ENCODE measurements around the gene XIST. TPM values are rescaled to one million over a fixed set of nuclear protein-coding genes. Genes with fewer than 3 reads are reported as not detected.
"Not testable (repeated sequence)": the region's sequence is repeated elsewhere in the genome, so short reads cannot be mapped to it uniquely, and the experiment has no call there.

The XIST gene
- total and polyA plus RNA-seq, 10 donors: 0.05 to 448 (median 360) TPM

- WGBS, 5 donors: 75 to 92% (median 78%) methylated on average over 3 of the region's 3 CpGs
Measured at GRCh38 chrX:73818200-73819116, 34.1 kb downstream of the XIST start.

GRCh38 chrX:73817393-73818199 lies 34.9 kb downstream of the XIST start:
- DNase-seq: no peak
- Histone ChIP-seq H3K27ac (no peak overlapping the region), H3K9me3 (no peaks in the 10 kb centered on the region), H3K4me1 (no peaks in the 10 kb centered on the region), H3K36me3 (peaks cover 0 to 12% (median 0%) of the 10 kb centered on the region in 6 donors), H3K27me3 (replicated peaks in 1 of 7) (no peaks in the 10 kb centered on the region), H3K4me3 (no peak overlapping the region)
- no peak for TF ChIP-seq POLR2A (IDR thresholded peaks at IDR 0.05)
- TF ChIP-seq CTCF (IDR thresholded peaks at IDR 0.05 in 8 of 11, conservative IDR thresholded peaks at IDR 0.05 in 3 of 11): no peak
- no peak for TF ChIP-seq POLR2AphosphoS5 (IDR thresholded peaks at IDR 0.05)
- WGBS, 5 donors: 69 to 80% (median 75%) methylated on average over 6 of the region's 6 CpGs
- intact Hi-C loops (cut with DNase I; ENCODE audit: low total_unique reads): no loop called here

More at GRCh38 chrX:73818200-73819116, 34.1 kb downstream of the XIST start:
- H3K36me3 ChIP-seq: peaks cover 0 to 21% (median 0%) of the 10 kb centered on the region in 6 donors
- no peaks in the 10 kb centered on the region for H3K4me1 ChIP-seq
- no peaks in the 10 kb centered on the region for H3K9me3 ChIP-seq
- H3K27ac ChIP-seq: no peak overlapping the region
- intact Hi-C loops (cut with DNase I; ENCODE audit: low total_unique reads): no loop called here
- no peak for TF ChIP-seq POLR2AphosphoS5 (IDR thresholded peaks at IDR 0.05)
- no peak for TF ChIP-seq CTCF (IDR thresholded peaks at IDR 0.05 in 8 of 11, conservative IDR thresholded peaks at IDR 0.05 in 3 of 11)
- no peak for TF ChIP-seq POLR2A (IDR thresholded peaks at IDR 0.05)
- H3K4me3 ChIP-seq: no peak overlapping the region
- no peak for DNase-seq
- no peaks in the 10 kb centered on the region for H3K27me3 ChIP-seq (replicated peaks in 1 of 7)

- TF ChIP-seq POLR2AphosphoS5 (IDR thresholded peaks at IDR 0.05): no peak
- no peak for TF ChIP-seq POLR2A (IDR thresholded peaks at IDR 0.05)
- no peak for TF ChIP-seq CTCF (IDR thresholded peaks at IDR 0.05 in 8 of 11, conservative IDR thresholded peaks at IDR 0.05 in 3 of 11)
- Histone ChIP-seq H3K36me3 (no peaks in the 10 kb centered on the region), H3K27ac (no peak overlapping the region), H3K4me3 (no peak overlapping the region), H3K27me3 (replicated peaks in 1 of 7) (no peaks in the 10 kb centered on the region), H3K4me1 (no peaks in the 10 kb centered on the region), H3K9me3 (no peaks in the 10 kb centered on the region)
- no peak for DNase-seq
- intact Hi-C loops (cut with DNase I; ENCODE audit: low total_unique reads): no loop called here
Measured at GRCh38 chrX:73812256-73812655, 40.3 kb downstream of the XIST start.

- intact Hi-C loops (cut with DNase I; ENCODE audit: low total_unique reads); H3K36me3 ChIP-seq; H3K27ac ChIP-seq; H3K27me3 ChIP-seq (replicated peaks in 1 of 7); H3K4me3 ChIP-seq; DNase-seq; H3K4me1 ChIP-seq: not testable (repeated sequence)
- H3K9me3 ChIP-seq: peaks cover 0 to 11% (median 3%) of the 10 kb centered on the region in 8 donors
- WGBS, 5 donors: 72 to 95% (median 86%) methylated on average over 1 of the region's 1 CpG
Measured at GRCh38 chrX:73804109-73804508, 48.4 kb downstream of the XIST start.
